Activated CD8-positive, alpha-beta memory T cell treated with anti-CD3 and anti-CD28 coated beads, Interleukin-2, amount 50 U/mL, for 4 hours (primary cell): ENCODE results near the gene TBC1D8.
"Not testable (repeated sequence)": the region's sequence is repeated elsewhere in the genome, so short reads cannot be mapped to it uniquely, and the experiment has no call there.

ENCODE experiments used
- DNase-seq: peaks from one replicate; pipeline ENCODE4 v3.0.0-alpha.2; 2020

TBC1D8 gene

GRCh38 chr2:101057051-101057933 is 93.9 kb downstream of the TBC1D8 start:
- DNase-seq = no peak

- no peak for DNase-seq
These were observed 98.1 kb downstream of the TBC1D8 start for GRCh38 chr2:101053117-101053516.

GRCh38 chr2:101052147-101052546 is 99.0 kb downstream of the TBC1D8 start:
- DNase-seq = no peak

- not testable (repeated sequence) for DNase-seq
These were observed 100.3 kb downstream of the TBC1D8 start for GRCh38 chr2:101050886-101051285.

- DNase-seq = no peak
These were observed 102.4 kb downstream of the TBC1D8 start for GRCh38 chr2:101048756-101049155.

- no peak for DNase-seq
These were observed 103.4 kb downstream of the TBC1D8 start for GRCh38 chr2:101047774-101048173.

GRCh38 chr2:101047075-101047766 is 104.0 kb downstream of the TBC1D8 start:
- DNase-seq = no peak

GRCh38 chr2:101045330-101045729 is 105.9 kb downstream of the TBC1D8 start:
- DNase-seq = no peak

- DNase-seq = no peak
These were observed 109.8 kb downstream of the TBC1D8 start for GRCh38 chr2:101041413-101041812.

GRCh38 chr2:101040761-101041160 is 110.4 kb downstream of the TBC1D8 start:
- no peak for DNase-seq

- no peak for DNase-seq
These were observed 111.1 kb downstream of the TBC1D8 start for GRCh38 chr2:101040072-101040471.

- DNase-seq = no peak
These were observed 112.5 kb downstream of the TBC1D8 start for GRCh38 chr2:101038455-101039255.

- no peak for DNase-seq
These were observed 113.9 kb downstream of the TBC1D8 start for GRCh38 chr2:101037161-101037755.

- DNase-seq = no peak
These were observed 114.6 kb downstream of the TBC1D8 start for GRCh38 chr2:101036562-101036961.

- no peak for DNase-seq
These were observed 119.0 kb downstream of the TBC1D8 start for GRCh38 chr2:101032084-101032776.

GRCh38 chr2:101030866-101031554 is 120.2 kb downstream of the TBC1D8 start:
- no peak for DNase-seq

- DNase-seq = no peak
These were observed 123.3 kb downstream of the TBC1D8 start for GRCh38 chr2:101027852-101028251.

- no peak for DNase-seq
These were observed 124.2 kb downstream of the TBC1D8 start for GRCh38 chr2:101026923-101027469.

GRCh38 chr2:101026253-101026701 is 124.9 kb downstream of the TBC1D8 start:
- DNase-seq = no peak

GRCh38 chr2:101025561-101025960 is 125.6 kb downstream of the TBC1D8 start:
- no peak for DNase-seq
